Measurements from ENCODE around the gene RHAG.
"Not testable (repeated sequence)": the region's sequence is repeated elsewhere in the genome, so short reads cannot be mapped to it uniquely, and the experiment has no call there.

- TF ChIP-seq, protein P1, sequence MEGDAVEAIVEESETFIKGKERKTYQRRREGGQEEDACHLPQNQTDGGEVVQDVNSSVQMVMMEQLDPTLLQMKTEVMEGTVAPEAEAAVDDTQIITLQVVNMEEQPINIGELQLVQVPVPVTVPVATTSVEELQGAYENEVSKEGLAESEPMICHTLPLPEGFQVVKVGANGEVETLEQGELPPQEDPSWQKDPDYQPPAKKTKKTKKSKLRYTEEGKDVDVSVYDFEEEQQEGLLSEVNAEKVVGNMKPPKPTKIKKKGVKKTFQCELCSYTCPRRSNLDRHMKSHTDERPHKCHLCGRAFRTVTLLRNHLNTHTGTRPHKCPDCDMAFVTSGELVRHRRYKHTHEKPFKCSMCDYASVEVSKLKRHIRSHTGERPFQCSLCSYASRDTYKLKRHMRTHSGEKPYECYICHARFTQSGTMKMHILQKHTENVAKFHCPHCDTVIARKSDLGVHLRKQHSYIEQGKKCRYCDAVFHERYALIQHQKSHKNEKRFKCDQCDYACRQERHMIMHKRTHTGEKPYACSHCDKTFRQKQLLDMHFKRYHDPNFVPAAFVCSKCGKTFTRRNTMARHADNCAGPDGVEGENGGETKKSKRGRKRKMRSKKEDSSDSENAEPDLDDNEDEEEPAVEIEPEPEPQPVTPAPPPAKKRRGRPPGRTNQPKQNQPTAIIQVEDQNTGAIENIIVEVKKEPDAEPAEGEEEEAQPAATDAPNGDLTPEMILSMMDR (IDR thresholded peaks at IDR 0.05) = not testable (repeated sequence)
- TF ChIP-seq POLR2A (IDR thresholded peaks at IDR 0.05) = not testable (repeated sequence)
Observed at GRCh38 chr6:49614144-49614543, 22.5 kb downstream of the RHAG start.
